ENCODE measurements around the gene MR1. TPM values are rescaled to one million over a fixed set of nuclear protein-coding genes. Genes with fewer than 3 reads are reported as not detected.
A peak's percentile ranks its signal among the peaks of the same experiment; 100 is the strongest.

The MR1 gene
- total RNA-seq, 2 donors from 2014 or later = 19.6 to 30.0 TPM

DNA sequence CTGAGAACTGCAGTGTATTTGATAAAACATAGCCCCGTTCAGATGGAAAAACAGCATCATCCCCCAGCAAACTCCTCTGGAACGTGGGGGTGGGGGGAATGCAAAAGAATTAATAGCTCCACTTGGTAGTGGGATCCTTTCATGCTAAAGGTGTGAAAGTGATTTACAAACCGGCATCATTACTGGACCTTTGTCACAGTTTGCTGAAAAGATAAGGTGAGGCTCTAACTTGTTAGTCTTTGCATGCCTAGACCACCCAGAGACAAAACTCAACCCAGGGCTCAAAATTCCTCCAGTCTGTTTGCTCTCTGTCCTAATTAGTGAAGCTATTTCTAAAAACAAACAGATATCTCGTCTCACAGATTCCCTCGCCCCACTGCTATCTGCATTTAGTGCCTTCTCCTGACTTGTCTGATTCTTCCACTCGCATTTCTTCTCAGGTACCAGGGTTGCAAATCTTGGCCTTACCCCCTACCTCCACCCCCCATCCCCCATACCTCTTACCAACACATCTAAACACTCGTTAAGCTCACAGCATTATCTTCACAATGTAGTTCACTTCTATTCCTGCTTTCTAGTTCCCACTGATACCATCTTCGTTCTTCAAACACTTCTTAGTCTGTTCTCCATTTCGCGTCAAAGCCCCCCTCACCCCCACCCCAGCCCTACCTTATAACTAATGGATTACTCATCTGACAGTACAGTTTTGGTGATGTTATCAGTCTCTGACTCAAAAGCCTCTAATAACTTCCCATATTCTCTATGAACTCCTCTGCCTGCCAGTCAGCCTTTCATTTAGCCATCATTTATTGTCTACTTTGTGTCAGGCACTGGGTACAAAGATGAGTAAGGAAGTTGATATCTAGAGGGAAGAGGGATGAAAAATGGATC lies 66.5 kb downstream of the MR1 start:
- Histone ChIP-seq H3K36me3 (no peaks in the 10 kb centered on the region), H3K4me3 (no peak overlapping the region), H3K4me1 (ENCODE audit: control insufficient read depth in 1 of 2, low read depth in 2 of 2) (peaks cover 30 to 54% of the 10 kb centered on the region in 2 donors), H3K27ac (peak overlapping the region in 1 of 2 donors; percentile 37), H3K27me3 (replicated peaks; ENCODE audit: insufficient read depth) (no peaks in the 10 kb centered on the region), H3K9me3 (no peaks in the 10 kb centered on the region)
- TF ChIP-seq, protein P1, sequence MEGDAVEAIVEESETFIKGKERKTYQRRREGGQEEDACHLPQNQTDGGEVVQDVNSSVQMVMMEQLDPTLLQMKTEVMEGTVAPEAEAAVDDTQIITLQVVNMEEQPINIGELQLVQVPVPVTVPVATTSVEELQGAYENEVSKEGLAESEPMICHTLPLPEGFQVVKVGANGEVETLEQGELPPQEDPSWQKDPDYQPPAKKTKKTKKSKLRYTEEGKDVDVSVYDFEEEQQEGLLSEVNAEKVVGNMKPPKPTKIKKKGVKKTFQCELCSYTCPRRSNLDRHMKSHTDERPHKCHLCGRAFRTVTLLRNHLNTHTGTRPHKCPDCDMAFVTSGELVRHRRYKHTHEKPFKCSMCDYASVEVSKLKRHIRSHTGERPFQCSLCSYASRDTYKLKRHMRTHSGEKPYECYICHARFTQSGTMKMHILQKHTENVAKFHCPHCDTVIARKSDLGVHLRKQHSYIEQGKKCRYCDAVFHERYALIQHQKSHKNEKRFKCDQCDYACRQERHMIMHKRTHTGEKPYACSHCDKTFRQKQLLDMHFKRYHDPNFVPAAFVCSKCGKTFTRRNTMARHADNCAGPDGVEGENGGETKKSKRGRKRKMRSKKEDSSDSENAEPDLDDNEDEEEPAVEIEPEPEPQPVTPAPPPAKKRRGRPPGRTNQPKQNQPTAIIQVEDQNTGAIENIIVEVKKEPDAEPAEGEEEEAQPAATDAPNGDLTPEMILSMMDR (IDR thresholded peaks at IDR 0.05) = no peak
- no peak for DNase-seq (ENCODE audit: low spot score)
- ATAC-seq (ENCODE audit: insufficient number of reproducible peaks, low FRiP score, low read depth) = no peak

DNA sequence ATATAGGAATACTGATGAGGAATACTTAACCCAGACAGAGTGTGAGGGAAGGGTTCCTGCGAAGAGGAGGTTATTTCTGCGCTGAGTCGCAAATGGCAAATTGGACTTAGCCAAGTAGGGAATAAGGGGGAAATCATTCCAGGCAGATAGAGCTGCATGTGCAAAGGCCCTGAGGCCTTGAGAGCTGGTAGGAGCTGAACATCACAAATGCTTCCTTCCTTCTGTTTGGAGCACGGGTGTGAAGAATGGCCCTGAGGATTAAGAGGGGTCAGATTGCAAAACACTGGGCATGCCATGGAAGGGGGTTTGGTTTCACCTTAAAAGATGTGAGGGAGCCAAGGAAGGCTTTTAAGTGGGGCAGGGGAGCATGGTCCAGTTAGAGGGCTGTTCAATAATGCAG lies 67.2 kb downstream of the MR1 start:
- TF ChIP-seq, protein P1 (IDR thresholded peaks at IDR 0.05) = no peak
- no peak for DNase-seq (ENCODE audit: low spot score)
- H3K4me3 ChIP-seq = no peak overlapping the region
- H3K27me3 ChIP-seq (replicated peaks; ENCODE audit: insufficient read depth) = no peaks in the 10 kb centered on the region
- no peaks in the 10 kb centered on the region for H3K9me3 ChIP-seq
- H3K4me1 ChIP-seq (ENCODE audit: control insufficient read depth in 1 of 2, low read depth in 2 of 2) = peaks cover 24 to 51% of the 10 kb centered on the region in 2 donors
- no peak overlapping the region for H3K27ac ChIP-seq
- no peaks in the 10 kb centered on the region for H3K36me3 ChIP-seq
- ATAC-seq (ENCODE audit: insufficient number of reproducible peaks, low FRiP score, low read depth) = no peak

DNA sequence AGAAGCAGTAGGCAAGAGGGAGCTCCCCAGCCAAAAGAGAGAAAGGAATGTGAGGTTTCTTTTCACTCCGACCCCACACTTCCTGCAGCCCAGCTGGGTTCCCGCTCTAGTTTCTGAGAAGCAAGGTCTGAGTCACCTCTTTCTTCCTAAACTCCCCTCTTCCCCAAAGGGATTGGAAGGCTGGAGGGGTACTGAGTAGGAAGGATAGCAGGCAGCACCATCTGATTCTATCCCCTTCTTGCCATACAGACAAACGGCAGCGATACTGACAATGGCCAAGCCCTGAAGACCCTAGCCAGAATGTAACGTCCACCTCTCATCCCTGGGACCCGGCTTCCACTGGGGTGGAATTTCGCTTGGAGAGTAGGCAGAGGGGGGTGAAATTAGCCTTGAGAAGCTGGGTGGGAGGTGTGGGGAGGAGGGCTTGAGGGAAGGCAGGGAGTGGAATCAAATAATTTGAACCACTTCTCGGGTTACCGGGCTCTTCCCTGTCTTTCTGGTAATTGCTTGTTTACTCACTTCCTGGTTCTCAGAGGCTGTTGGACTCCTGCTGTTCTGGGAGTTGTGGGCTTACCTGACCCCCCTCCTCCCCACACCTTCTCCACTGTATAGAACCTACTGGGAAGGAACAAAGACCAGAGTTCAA lies 67.9 kb downstream of the MR1 start:
- Histone ChIP-seq H3K27ac (no peak overlapping the region), H3K4me1 (ENCODE audit: control insufficient read depth in 1 of 2, low read depth in 2 of 2) (peaks cover 17 to 46% of the 10 kb centered on the region in 2 donors), H3K9me3 (no peaks in the 10 kb centered on the region), H3K36me3 (no peaks in the 10 kb centered on the region), H3K4me3 (no peak overlapping the region), H3K27me3 (replicated peaks; ENCODE audit: insufficient read depth) (no peaks in the 10 kb centered on the region)
- DNase-seq (ENCODE audit: low spot score) (no peak), ATAC-seq (ENCODE audit: insufficient number of reproducible peaks, low FRiP score, low read depth) (no peak)
- TF ChIP-seq, protein P1 (IDR thresholded peaks at IDR 0.05) = no peak

DNA sequence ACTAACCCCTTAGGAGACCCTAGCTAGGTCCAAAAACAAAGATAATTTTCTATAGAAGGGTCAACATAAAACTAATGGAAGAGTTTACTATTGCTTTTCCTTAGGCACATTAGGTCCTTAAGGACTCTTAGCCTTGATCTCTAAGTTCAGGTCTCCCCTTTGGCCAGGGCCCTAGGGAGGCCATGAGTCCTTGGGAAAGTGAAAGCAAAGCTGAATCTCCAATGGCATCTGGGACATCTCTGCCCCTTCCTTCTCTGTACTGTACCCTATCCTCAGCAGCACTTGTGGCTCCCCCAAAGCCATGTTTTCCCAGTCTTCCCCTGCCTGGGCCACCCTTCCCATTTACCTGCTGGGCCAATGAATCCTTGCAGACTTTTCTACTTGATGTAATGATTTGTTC lies 69.1 kb downstream of the MR1 start:
- Histone ChIP-seq H3K9me3 (no peaks in the 10 kb centered on the region), H3K36me3 (no peaks in the 10 kb centered on the region), H3K27me3 (replicated peaks; ENCODE audit: insufficient read depth) (no peaks in the 10 kb centered on the region), H3K4me1 (ENCODE audit: control insufficient read depth in 1 of 2, low read depth in 2 of 2) (peaks cover 10 to 34% of the 10 kb centered on the region in 2 donors), H3K27ac (no peak overlapping the region), H3K4me3 (no peak overlapping the region)
- DNase-seq (ENCODE audit: low spot score) (no peak), ATAC-seq (ENCODE audit: insufficient number of reproducible peaks, low FRiP score, low read depth) (no peak)
- TF ChIP-seq, protein P1 (IDR thresholded peaks at IDR 0.05) = no peak

DNA sequence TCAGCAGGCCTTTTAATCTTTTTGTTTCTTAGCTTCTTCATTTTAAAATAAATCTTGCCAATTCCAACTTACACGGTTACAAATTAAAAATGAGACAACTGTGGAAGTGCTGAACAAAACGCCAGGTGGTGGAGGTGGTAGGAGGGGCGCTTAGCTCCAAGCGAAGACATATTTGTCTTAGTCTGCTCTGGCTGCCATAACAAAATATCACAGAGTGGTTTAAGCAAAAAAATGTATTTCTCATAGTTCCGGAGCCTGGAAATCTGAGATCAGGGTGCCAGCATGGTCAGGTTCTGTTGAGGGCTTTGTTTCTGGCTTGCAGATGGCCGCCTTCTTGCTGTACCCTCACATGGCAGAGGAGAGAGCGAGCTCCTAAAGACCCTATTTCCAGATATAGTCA lies 69.6 kb downstream of the MR1 start:
- ATAC-seq (ENCODE audit: insufficient number of reproducible peaks, low FRiP score, low read depth) = no peak
- DNase-seq (ENCODE audit: low spot score) = no peak
- H3K9me3 ChIP-seq = no peaks in the 10 kb centered on the region
- H3K4me3 ChIP-seq = no peak overlapping the region
- TF ChIP-seq, protein P1 (IDR thresholded peaks at IDR 0.05) = no peak
- peaks cover 10 to 34% of the 10 kb centered on the region in 2 donors for H3K4me1 ChIP-seq (ENCODE audit: control insufficient read depth in 1 of 2, low read depth in 2 of 2)
- no peak overlapping the region for H3K27ac ChIP-seq
- H3K36me3 ChIP-seq = no peaks in the 10 kb centered on the region
- H3K27me3 ChIP-seq (replicated peaks; ENCODE audit: insufficient read depth) = no peaks in the 10 kb centered on the region

All from thoracic aorta (tissue), 2 donors.